ENCODE measurements around the gene SCRN2.

Gene SCRN2

DNA sequence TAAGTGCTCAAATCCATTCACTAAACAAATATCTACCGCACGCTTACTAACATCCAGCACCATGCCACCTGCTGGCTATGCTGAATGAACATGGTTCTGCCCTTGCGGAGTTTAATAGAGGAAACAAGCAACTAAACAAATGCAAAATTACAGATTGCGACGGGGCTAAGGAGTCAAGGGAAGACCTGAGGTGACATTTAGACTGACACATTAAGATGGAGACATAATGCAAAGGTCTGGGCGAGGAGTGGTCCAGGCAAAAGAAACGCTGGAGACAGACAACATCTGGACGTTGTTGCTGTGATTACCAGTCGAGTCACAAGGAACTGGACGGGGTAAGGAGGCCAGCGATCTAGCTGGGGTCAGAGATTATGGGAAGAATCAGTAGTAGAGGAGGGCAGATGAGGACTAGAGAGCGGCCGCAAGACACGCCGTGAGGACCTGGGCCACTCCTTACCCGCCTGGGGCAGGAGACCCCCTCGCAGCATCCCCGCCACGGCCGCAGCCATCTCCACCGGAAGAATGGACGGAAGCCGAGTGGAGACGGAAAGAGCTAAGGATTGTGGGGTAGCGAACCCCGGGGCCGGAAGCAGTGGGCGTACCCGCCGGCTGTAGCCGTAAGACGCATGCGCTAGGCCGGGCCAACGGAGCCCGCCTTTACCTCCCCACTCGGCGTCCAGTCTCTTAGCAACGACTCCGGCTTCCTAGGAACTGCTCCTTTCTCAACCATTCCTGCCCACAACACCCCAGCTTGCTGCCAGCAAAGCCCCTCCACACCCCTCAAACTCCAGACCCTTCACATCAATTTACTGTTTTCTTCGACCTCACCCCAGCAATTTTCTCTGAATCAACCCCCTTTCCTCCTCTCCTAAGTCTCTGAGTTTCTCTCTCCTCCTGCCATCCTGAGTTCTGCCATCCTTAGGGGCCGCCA lies 9.8 kb downstream of the SCRN2 start, which contains the start of the genes LRRC46 and MRPL10:
Gene LRRC46, plus strand, starts transcription at position 668 of the 931 bp plus-strand sequence. CDS start 320 bp downstream, outside the sequence.
Gene MRPL10, minus strand, starts transcription at position 539 of the 931 bp plus-strand sequence. Its CDS starts 30 bp downstream, at position 509.
- peaks cover 16% of the 10 kb centered on the region for H3K79me2 ChIP-seq
- no peaks in the 10 kb centered on the region for H3K36me3 ChIP-seq (ENCODE audit: control insufficient read depth, insufficient read depth, low read length)
- no peaks in the 10 kb centered on the region for H3K27me3 ChIP-seq (ENCODE audit: control insufficient read depth, insufficient read depth, low read length)
- peak within 1 kb of the TSS; percentile 31 for H3K9ac ChIP-seq
- TF ChIP-seq, protein P1, sequence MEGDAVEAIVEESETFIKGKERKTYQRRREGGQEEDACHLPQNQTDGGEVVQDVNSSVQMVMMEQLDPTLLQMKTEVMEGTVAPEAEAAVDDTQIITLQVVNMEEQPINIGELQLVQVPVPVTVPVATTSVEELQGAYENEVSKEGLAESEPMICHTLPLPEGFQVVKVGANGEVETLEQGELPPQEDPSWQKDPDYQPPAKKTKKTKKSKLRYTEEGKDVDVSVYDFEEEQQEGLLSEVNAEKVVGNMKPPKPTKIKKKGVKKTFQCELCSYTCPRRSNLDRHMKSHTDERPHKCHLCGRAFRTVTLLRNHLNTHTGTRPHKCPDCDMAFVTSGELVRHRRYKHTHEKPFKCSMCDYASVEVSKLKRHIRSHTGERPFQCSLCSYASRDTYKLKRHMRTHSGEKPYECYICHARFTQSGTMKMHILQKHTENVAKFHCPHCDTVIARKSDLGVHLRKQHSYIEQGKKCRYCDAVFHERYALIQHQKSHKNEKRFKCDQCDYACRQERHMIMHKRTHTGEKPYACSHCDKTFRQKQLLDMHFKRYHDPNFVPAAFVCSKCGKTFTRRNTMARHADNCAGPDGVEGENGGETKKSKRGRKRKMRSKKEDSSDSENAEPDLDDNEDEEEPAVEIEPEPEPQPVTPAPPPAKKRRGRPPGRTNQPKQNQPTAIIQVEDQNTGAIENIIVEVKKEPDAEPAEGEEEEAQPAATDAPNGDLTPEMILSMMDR (IDR thresholded peaks at IDR 0.05), result no peak
- peak within 1 kb of the TSS; percentile 82 for H2AFZ ChIP-seq
- H3K4me3 ChIP-seq (ENCODE audit: low read depth, low read length), result peak within 1 kb of the TSS; percentile 99
- no peaks in the 10 kb centered on the region for H3K9me3 ChIP-seq (ENCODE audit: control insufficient read depth, low read length)
- peak within 1 kb of the TSS; percentile 41 for H3K27ac ChIP-seq
- H3K4me1 ChIP-seq, result peaks cover 11% of the 10 kb centered on the region
- peak within 1 kb of the TSS; percentile 95 for H3K4me2 ChIP-seq (ENCODE audit: low read length)

DNA sequence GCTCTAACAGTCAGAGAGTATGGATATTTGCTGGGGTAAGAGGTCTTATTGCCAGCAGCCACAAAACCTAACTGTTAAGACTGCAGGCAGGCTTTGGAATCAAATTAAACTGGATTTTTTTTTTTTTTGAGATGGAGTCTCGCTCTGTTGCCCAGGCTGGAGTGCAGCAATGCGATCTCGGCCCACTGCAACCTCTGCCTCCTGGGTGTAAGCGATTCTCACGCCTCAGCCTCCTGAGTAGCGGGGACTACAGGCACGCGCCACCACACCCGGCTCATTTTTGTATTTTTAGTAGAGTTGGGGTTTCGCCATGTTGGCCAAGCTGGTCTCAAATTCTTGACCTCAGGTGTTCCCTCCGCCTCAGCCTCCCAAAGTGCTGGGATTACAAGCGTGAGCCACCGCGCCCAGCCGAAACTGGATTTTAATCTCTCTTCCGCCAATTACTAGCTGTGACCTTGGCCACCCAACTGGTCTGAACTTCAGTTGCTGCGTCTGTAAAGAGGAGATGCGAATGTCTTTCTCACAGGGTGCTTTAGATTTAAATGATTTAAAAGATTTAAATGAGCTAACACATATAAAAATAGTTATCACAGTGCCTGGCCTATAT lies 10.6 kb downstream of the SCRN2 start:
- TF ChIP-seq, protein P1 (IDR thresholded peaks at IDR 0.05), result no peak
- peak overlapping the region; percentile 99 for H3K4me3 ChIP-seq (ENCODE audit: low read depth, low read length)
- peak overlapping the region; percentile 82 for H2AFZ ChIP-seq
- no peaks in the 10 kb centered on the region for H3K36me3 ChIP-seq (ENCODE audit: control insufficient read depth, insufficient read depth, low read length)
- H3K27me3 ChIP-seq (ENCODE audit: control insufficient read depth, insufficient read depth, low read length), result no peaks in the 10 kb centered on the region
- H3K27ac ChIP-seq, result peak overlapping the region; percentile 41
- H3K79me2 ChIP-seq, result peaks cover 16% of the 10 kb centered on the region
- no peak overlapping the region for H3K9ac ChIP-seq
- peaks cover 11% of the 10 kb centered on the region for H3K4me1 ChIP-seq
- H3K9me3 ChIP-seq (ENCODE audit: control insufficient read depth, low read length), result no peaks in the 10 kb centered on the region
- H3K4me2 ChIP-seq (ENCODE audit: low read length), result peak overlapping the region; percentile 95

DNA sequence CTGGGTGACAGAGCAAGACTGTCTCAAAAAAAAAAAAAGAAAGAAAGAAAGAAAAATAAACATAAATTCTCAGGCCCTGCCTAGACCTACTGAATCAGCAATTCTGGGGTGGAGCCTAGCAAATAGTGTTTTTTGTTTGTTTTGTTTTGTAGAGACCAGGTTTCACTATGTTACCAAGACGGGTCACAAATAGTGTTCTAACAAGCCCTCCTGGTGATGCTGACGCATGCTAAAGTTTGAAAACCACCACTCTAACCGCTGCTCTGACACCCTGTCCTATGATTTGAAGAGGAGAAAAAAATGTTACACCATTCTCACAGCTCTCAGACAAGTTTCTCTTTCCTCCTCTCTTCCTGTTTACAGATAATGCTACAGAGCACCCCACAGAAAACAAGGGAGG lies 11.2 kb downstream of the SCRN2 start:
- no peaks in the 10 kb centered on the region for H3K9me3 ChIP-seq (ENCODE audit: control insufficient read depth, low read length)
- H3K27ac ChIP-seq, result no peak overlapping the region
- TF ChIP-seq, protein P1 (IDR thresholded peaks at IDR 0.05), result no peak
- H2AFZ ChIP-seq, result no peak overlapping the region
- peaks cover 11% of the 10 kb centered on the region for H3K4me1 ChIP-seq
- H3K36me3 ChIP-seq (ENCODE audit: control insufficient read depth, insufficient read depth, low read length), result no peaks in the 10 kb centered on the region
- no peak overlapping the region for H3K9ac ChIP-seq
- H3K4me2 ChIP-seq (ENCODE audit: low read length), result no peak overlapping the region
- H3K4me3 ChIP-seq (ENCODE audit: low read depth, low read length), result no peak overlapping the region
- H3K79me2 ChIP-seq, result peaks cover 16% of the 10 kb centered on the region
- H3K27me3 ChIP-seq (ENCODE audit: control insufficient read depth, insufficient read depth, low read length), result no peaks in the 10 kb centered on the region

DNA sequence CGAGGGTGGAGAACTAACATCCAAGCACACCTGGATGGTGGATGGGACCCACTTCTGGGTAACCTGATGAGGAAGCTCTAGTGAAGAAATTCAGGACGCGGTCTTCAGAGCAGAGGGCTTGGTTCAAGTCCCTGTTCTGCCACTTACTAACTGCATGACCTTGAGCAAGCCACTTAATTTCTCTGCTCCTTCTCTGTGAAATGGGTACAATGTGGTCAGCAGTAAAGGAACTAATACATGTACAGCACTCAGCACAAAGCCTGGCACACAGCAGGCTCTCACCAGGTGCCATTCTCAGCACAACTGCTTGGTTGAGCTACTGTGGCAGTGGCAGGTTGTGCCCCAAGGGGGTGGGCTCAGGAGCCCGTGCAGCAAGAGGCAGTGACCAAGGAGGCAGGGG lies 17.6 kb downstream of the SCRN2 start:
- Histone ChIP-seq H3K27ac (no peak overlapping the region), H3K36me3 (ENCODE audit: control insufficient read depth, insufficient read depth, low read length) (no peaks in the 10 kb centered on the region), H3K27me3 (ENCODE audit: control insufficient read depth, insufficient read depth, low read length) (no peaks in the 10 kb centered on the region), H3K79me2 (peaks cover 5% of the 10 kb centered on the region), H3K9me3 (ENCODE audit: control insufficient read depth, low read length) (no peaks in the 10 kb centered on the region), H2AFZ (no peak overlapping the region), H3K4me1 (peaks cover 11% of the 10 kb centered on the region), H3K4me2 (ENCODE audit: low read length) (no peak overlapping the region), H3K4me3 (ENCODE audit: low read depth, low read length) (no peak overlapping the region), H3K9ac (no peak overlapping the region)
- TF ChIP-seq, protein P1 (IDR thresholded peaks at IDR 0.05), result no peak
